ENCODE measurements around the gene OTUB1. TPM values are rescaled to one million over a fixed set of nuclear protein-coding genes. Genes with fewer than 3 reads are reported as not detected.

OTUB1 gene
- total and polyA plus RNA-seq, 2 of the 13 experiments (the other 11 are each of a cell fraction or from before 2014, with no cell fraction given): 58.8 to 130 TPM

DNA sequence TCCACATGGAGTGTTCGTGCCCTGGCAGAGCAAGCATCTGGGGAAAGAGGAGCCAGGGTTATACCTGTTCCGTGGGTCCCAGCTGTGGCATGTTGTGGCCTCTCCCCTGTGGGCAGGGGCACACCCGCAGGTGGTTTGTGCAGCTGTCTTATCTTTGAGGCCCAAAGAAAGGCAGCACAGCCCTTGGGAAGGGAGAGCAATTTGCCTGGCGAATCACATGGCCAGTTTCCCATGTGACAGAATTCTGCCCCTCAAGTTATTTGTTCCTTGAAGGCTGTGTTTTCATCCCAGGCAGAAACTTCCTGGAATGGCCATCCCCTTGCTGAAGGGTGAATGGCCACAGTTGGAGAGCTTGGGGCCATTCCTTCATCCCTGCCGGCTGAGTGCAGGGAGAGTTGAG, 28.2 kb upstream of the OTUB1 start:
- ChIA-PET CTCF (ENCODE audit: low intra/inter-chr PET ratio, low total read pairs) (no interaction called here), POLR2A (interaction anchor here (0.6 to 2.0 kb wide), 2 partner anchors 12 to 129 kb away, joined by 3 to 7 read pairs; no protein-coding TSS in a partner anchor)
- Histone ChIP-seq H4K20me1 (ENCODE audit: insufficient read depth, low read length) (no peaks in the 10 kb centered on the region), H3K4me1 (ENCODE audit: insufficient read depth, low read length) (peaks cover 36% of the 10 kb centered on the region), H3K9ac (ENCODE audit: insufficient read depth, low read depth, low read length) (no peak overlapping the region), H3K79me2 (ENCODE audit: insufficient read depth, low read length) (no peaks in the 10 kb centered on the region), H3K4me3 (replicated peaks in 1 of 3; ENCODE audit: insufficient read depth in 1 of 3, low read depth in 2 of 3, low read length in 3 of 3) (no peak overlapping the region), H3K4me2 (ENCODE audit: low read depth, low read length) (no peak overlapping the region), H3K9me3 (ENCODE audit: low read length) (no peaks in the 10 kb centered on the region), H2AFZ (ENCODE audit: low read length) (no peak overlapping the region), H3K27me3 (ENCODE audit: control insufficient read depth in 1 of 2, insufficient read depth in 2 of 2, low read length in 2 of 2) (no peaks in the 10 kb centered on the region), H3K36me3 (replicated peaks in 1 of 2; ENCODE audit: control insufficient read depth in 1 of 2, insufficient read depth in 2 of 2, low read length in 2 of 2) (peaks cover 17 to 32% of the 10 kb centered on the region in 2 experiments; a peak in 4 of 5 replicates), H3K27ac (ENCODE audit: extremely low read length, insufficient read depth, low read length) (no peak overlapping the region)
- DNase-seq (ENCODE audit: low spot score) (no peak), FAIRE-seq (no peak), ATAC-seq (no peak)
- intact Hi-C loops (cut with micrococcal nuclease; ENCODE audit: unreplicated experiment): no loop called here
- in situ Hi-C loops (cut with HindIII; ENCODE audit: extremely low pct_ligation_motif_present, low pct_unique_long_range_greater_than_20kb): no loop called here
- BruUV-seq (replicated peaks): no TSS peak
- WGBS (ENCODE audit: low lambda C conversion rate): 97% methylated on average over 5 of the region's 5 CpGs
- TF ChIP-seq CREBL2 (CRISPR knock-in tag; IDR thresholded peaks at IDR 0.05; ENCODE audit: borderline replicate concordance): no peak
- no peak for TF ChIP-seq SP140L (CRISPR knock-in tag; IDR thresholded peaks at IDR 0.05; ENCODE audit: borderline replicate concordance)
- TF ChIP-seq ZNF577 (CRISPR knock-in tag; IDR thresholded peaks at IDR 0.05; ENCODE audit: borderline replicate concordance, low read depth): no peak
- TF ChIP-seq TAF1 (CRISPR knock-in tag; IDR thresholded peaks at IDR 0.05): no peak
- TF ChIP-seq ZBTB38 (CRISPR knock-in tag; IDR thresholded peaks at IDR 0.05): no peak
- TF ChIP-seq HDAC1 (CRISPR knock-in tag; IDR thresholded peaks at IDR 0.05): no peak
- TF ChIP-seq GZF1 (CRISPR knock-in tag; IDR thresholded peaks at IDR 0.05): no peak
- no peak for TF ChIP-seq ZNF230 (CRISPR knock-in tag; IDR thresholded peaks at IDR 0.05)
- TF ChIP-seq ZNF790 (CRISPR knock-in tag; IDR thresholded peaks at IDR 0.05; ENCODE audit: borderline replicate concordance): no peak
- TF ChIP-seq ZNF282 (IDR thresholded peaks at IDR 0.05; ENCODE audit: partially characterized antibody): no peak
- no peak for TF ChIP-seq THAP7 (CRISPR knock-in tag; IDR thresholded peaks at IDR 0.05)
- TF ChIP-seq ZNF44 (CRISPR knock-in tag; IDR thresholded peaks at IDR 0.05): no peak
- no peak for TF ChIP-seq ZNF576 (CRISPR knock-in tag; IDR thresholded peaks at IDR 0.05)
- TF ChIP-seq, protein P1, sequence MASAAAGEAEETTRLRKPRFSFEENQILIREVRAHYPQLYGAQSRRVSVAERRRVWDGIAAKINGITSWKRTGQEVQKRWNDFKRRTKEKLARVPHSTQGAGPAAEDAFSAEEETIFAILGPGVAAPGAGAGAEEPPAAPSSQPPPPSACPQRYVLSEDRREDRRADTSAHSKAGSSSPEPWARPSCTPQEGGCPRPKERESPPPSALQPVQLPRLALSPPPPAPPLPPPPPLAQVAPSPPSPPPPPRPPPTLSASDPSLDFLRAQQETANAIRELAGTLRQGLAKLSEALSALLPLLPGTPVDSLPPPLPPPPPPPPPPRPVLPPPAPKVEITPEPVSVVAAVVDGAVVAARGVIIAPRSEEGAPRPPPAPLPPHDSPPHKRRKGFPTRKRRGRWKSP (CRISPR knock-in tag; IDR thresholded peaks at IDR 0.05): no peak
- no peak for TF ChIP-seq ZBTB2 (CRISPR knock-in tag; IDR thresholded peaks at IDR 0.05; ENCODE audit: low read depth)
- TF ChIP-seq GABPA (IDR thresholded peaks at IDR 0.05; ENCODE audit: low read depth, low read length): no peak
- TF ChIP-seq GABPA (CRISPR knock-in tag; IDR thresholded peaks at IDR 0.05; ENCODE audit: low read depth): no peak
- TF ChIP-seq, protein P2, sequence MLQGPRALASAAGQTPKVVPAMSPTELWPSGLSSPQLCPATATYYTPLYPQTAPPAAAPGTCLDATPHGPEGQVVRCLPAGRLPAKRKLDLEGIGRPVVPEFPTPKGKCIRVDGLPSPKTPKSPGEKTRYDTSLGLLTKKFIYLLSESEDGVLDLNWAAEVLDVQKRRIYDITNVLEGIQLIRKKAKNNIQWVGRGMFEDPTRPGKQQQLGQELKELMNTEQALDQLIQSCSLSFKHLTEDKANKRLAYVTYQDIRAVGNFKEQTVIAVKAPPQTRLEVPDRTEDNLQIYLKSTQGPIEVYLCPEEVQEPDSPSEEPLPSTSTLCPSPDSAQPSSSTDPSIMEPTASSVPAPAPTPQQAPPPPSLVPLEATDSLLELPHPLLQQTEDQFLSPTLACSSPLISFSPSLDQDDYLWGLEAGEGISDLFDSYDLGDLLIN (CRISPR knock-in tag; IDR thresholded peaks at IDR 0.05; ENCODE audit: borderline replicate concordance): no peak
- no peak for TF ChIP-seq NR0B2 (CRISPR knock-in tag; IDR thresholded peaks at IDR 0.05)
- TF ChIP-seq ZNF441 (CRISPR knock-in tag; IDR thresholded peaks at IDR 0.05; ENCODE audit: borderline replicate concordance): no peak
- no peak for TF ChIP-seq MAFF (IDR thresholded peaks at IDR 0.05; ENCODE audit: low read depth, low read length)
